Measurements from ENCODE around the gene PTPN22.

Gene PTPN22

DNA sequence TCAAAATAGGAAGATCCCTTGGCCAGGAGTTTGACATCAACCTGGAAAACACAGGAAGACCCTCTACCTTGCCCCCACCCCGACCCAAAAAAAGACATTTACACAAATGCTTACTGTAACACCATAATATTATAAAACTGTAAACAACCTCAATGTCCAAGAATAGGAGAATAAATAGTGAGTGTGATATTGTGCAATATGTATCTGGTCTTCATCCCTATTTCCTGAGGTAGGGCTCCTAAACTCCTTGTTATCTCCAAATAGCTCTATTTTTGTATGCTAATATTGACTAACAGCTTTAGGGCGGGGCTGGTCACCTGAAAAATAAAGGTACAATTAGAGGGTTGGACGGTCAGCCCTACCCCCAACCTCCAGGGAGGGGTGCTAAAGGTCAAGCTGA, 82.7 kb downstream of the PTPN22 start:
- Histone ChIP-seq H3K4me3 (ENCODE audit: low read depth, low read length) (no peak overlapping the region), H3K9me3 (ENCODE audit: severe bottlenecking) (no peaks in the 10 kb centered on the region), H3K27ac (no peak overlapping the region), H3K27me3 (ENCODE audit: insufficient read depth, low read depth, severe bottlenecking) (no peaks in the 10 kb centered on the region), H3K36me3 (no peaks in the 10 kb centered on the region)
- DNase-seq, result no peak
- TF ChIP-seq, protein P1, sequence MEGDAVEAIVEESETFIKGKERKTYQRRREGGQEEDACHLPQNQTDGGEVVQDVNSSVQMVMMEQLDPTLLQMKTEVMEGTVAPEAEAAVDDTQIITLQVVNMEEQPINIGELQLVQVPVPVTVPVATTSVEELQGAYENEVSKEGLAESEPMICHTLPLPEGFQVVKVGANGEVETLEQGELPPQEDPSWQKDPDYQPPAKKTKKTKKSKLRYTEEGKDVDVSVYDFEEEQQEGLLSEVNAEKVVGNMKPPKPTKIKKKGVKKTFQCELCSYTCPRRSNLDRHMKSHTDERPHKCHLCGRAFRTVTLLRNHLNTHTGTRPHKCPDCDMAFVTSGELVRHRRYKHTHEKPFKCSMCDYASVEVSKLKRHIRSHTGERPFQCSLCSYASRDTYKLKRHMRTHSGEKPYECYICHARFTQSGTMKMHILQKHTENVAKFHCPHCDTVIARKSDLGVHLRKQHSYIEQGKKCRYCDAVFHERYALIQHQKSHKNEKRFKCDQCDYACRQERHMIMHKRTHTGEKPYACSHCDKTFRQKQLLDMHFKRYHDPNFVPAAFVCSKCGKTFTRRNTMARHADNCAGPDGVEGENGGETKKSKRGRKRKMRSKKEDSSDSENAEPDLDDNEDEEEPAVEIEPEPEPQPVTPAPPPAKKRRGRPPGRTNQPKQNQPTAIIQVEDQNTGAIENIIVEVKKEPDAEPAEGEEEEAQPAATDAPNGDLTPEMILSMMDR (IDR thresholded peaks at IDR 0.05; ENCODE audit: low read depth, low read length), result no peak

DNA sequence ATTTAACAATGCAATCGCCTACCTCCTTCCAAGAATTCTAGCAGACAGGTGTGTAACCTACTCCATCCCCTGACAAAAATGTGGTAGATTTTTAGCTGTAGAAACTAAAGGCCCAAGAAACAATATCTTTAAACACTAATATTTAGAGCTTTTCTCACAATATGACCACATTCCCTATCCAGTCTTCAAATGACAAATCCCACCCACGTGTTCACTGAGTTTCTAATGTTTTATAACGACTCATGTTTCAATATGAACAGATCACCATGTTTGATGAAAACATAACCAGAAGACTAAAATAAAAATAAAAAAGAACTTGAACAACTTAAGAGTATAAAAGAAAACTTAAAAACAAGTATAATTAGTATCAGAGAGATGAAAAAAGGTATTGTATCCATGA, 83.8 kb downstream of the PTPN22 start:
- TF ChIP-seq, protein P1 (IDR thresholded peaks at IDR 0.05; ENCODE audit: low read depth, low read length), result no peak

DNA sequence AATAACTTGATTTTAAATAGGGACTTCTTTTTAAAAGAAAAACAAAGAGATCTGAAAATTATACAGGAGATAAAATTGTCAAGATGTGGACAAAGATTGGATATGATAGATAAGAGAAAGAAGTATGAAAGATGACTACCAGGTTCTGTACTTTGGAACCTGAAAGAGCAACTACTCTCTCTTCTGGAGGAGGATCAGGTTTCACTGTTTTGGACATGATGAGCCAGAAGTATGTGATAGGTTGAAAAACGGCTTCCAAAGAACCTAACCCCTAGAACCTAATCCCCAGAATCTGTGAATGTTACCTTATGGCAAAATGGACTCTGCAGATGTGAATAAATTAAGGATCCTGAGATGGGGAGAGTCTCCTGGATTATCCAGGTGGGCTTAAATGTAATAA, 85.4 kb downstream of the PTPN22 start:
- Histone ChIP-seq H3K36me3 (no peaks in the 10 kb centered on the region), H3K27ac (no peak overlapping the region), H3K4me3 (ENCODE audit: low read depth, low read length) (no peak overlapping the region), H3K27me3 (ENCODE audit: insufficient read depth, low read depth, severe bottlenecking) (no peaks in the 10 kb centered on the region), H3K9me3 (ENCODE audit: severe bottlenecking) (no peaks in the 10 kb centered on the region)
- no peak for DNase-seq
- TF ChIP-seq, protein P1 (IDR thresholded peaks at IDR 0.05; ENCODE audit: low read depth, low read length), result no peak

More for the DNA sequence above, 83.8 kb downstream of the PTPN22 start:
- Histone ChIP-seq H3K27ac (no peak overlapping the region), H3K27me3 (ENCODE audit: insufficient read depth, low read depth, severe bottlenecking) (no peaks in the 10 kb centered on the region), H3K4me3 (ENCODE audit: low read depth, low read length) (no peak overlapping the region), H3K36me3 (no peaks in the 10 kb centered on the region), H3K9me3 (ENCODE audit: severe bottlenecking) (no peaks in the 10 kb centered on the region)
- no peak for DNase-seq

DNA sequence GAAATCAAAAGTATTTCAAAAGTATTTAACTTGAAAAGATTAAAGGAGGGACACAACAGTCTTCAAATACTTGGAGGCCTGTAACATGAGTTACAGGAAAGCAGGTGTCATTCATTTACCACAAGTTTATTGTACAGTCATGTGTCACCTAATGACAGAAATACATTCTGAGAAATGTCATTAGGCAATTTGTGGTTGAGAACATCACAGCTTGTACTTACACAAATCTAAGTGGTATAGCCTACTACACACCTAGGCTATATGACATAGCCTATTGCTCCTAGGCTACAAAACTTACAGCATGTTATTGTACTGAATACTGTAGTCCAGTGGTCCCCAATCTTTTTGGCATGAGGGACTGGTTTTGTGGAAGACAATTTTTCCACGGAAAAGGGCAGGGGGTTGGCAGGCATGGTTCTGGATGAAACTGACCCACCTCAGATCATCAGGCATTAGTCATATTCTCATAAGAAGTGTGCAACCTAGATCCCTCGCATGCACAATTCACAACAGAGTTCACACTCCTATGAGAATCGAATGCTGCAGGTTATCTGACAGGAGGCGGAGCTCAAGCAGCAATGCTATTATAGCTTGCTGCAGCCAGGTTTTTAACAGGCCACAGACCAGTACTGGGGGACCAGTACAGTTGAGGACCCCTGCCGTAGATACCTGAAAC, 87.3 kb downstream of the PTPN22 start:
- Histone ChIP-seq H3K27ac (no peak overlapping the region), H3K4me3 (ENCODE audit: low read depth, low read length) (no peak overlapping the region), H3K9me3 (ENCODE audit: severe bottlenecking) (no peaks in the 10 kb centered on the region), H3K36me3 (no peaks in the 10 kb centered on the region), H3K27me3 (ENCODE audit: insufficient read depth, low read depth, severe bottlenecking) (no peaks in the 10 kb centered on the region)
- TF ChIP-seq, protein P1 (IDR thresholded peaks at IDR 0.05; ENCODE audit: low read depth, low read length), result no peak
- DNase-seq, result no peak

DNA sequence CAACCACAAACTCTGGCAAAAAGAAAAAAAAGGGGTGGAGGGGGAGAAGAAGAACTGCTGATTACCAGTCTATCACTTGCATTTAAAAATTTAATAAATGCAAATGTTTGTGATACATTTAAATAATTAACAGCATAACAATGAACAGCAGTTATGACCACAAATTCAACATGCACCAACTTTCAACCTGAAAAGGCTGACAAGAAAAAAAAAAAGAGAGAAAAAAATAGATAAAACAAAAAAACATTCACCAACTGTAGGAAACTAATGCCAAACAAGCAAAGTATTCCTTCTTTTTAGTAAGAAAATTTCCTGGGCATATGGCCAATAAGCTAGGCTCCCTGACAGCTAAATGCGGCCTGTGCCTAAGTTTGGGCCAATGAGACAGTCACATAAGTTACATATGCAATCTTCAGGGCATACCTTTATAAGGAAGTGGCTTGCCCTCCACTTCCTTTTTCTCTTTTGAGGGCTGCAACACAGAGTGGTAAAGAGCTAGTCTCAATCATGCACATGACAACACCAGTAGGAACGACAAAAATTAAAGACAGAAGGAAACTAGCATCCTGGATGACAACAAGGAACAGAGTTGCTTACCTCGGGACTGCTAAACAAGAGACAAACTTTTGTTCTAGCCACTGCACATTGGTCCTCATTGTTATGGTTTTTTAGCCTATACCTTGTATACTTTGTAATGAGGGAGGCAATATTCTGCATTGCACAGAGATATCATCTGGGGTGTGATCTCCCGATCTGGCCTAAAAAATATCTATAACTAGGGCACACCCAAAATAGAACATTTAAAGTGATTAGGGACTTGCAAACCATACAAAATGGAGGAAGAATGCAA, 88.0 kb downstream of the PTPN22 start:
- TF ChIP-seq, protein P1 (IDR thresholded peaks at IDR 0.05; ENCODE audit: low read depth, low read length), result no peak
- Histone ChIP-seq H3K36me3 (no peaks in the 10 kb centered on the region), H3K4me3 (ENCODE audit: low read depth, low read length) (no peak overlapping the region), H3K27ac (no peak overlapping the region), H3K9me3 (ENCODE audit: severe bottlenecking) (no peaks in the 10 kb centered on the region), H3K27me3 (ENCODE audit: insufficient read depth, low read depth, severe bottlenecking) (no peaks in the 10 kb centered on the region)
- DNase-seq, result no peak

Measured in WERI-Rb-1 (cell line).